ENCODE results near the gene CAMTA1.

DNA sequence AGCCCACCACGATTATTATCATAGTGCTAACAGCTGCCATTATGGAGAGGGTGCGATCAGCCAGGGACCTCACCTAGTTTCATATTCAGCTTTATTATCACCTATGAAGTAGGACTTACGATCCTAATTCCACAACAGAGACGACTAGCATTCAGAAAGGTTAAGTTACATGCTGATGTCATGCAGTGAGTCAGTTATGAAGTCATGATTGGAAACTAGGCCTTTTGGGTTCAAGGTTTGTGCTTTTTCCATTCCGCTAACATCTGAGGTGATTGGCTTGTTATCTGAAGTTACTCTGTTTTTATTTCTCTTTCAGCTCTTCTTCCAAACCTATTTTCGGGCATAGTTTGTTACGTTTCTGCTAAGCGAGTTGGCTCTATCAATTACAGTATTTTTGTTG, 251.1 kb downstream of the CAMTA1 start:
- TF ChIP-seq, protein P1, sequence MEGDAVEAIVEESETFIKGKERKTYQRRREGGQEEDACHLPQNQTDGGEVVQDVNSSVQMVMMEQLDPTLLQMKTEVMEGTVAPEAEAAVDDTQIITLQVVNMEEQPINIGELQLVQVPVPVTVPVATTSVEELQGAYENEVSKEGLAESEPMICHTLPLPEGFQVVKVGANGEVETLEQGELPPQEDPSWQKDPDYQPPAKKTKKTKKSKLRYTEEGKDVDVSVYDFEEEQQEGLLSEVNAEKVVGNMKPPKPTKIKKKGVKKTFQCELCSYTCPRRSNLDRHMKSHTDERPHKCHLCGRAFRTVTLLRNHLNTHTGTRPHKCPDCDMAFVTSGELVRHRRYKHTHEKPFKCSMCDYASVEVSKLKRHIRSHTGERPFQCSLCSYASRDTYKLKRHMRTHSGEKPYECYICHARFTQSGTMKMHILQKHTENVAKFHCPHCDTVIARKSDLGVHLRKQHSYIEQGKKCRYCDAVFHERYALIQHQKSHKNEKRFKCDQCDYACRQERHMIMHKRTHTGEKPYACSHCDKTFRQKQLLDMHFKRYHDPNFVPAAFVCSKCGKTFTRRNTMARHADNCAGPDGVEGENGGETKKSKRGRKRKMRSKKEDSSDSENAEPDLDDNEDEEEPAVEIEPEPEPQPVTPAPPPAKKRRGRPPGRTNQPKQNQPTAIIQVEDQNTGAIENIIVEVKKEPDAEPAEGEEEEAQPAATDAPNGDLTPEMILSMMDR (IDR thresholded peaks at IDR 0.05; ENCODE audit: low read depth, low read length, missing input control): no peak
- no peak for TF ChIP-seq RAD21 (IDR thresholded peaks at IDR 0.05)
- no peak for TF ChIP-seq GABPA (IDR thresholded peaks at IDR 0.05 in 1 of 2, conservative IDR thresholded peaks at IDR 0.05 in 1 of 2)
- TF ChIP-seq FOXA1 (IDR thresholded peaks at IDR 0.05): no peak
- TF ChIP-seq, protein P2, sequence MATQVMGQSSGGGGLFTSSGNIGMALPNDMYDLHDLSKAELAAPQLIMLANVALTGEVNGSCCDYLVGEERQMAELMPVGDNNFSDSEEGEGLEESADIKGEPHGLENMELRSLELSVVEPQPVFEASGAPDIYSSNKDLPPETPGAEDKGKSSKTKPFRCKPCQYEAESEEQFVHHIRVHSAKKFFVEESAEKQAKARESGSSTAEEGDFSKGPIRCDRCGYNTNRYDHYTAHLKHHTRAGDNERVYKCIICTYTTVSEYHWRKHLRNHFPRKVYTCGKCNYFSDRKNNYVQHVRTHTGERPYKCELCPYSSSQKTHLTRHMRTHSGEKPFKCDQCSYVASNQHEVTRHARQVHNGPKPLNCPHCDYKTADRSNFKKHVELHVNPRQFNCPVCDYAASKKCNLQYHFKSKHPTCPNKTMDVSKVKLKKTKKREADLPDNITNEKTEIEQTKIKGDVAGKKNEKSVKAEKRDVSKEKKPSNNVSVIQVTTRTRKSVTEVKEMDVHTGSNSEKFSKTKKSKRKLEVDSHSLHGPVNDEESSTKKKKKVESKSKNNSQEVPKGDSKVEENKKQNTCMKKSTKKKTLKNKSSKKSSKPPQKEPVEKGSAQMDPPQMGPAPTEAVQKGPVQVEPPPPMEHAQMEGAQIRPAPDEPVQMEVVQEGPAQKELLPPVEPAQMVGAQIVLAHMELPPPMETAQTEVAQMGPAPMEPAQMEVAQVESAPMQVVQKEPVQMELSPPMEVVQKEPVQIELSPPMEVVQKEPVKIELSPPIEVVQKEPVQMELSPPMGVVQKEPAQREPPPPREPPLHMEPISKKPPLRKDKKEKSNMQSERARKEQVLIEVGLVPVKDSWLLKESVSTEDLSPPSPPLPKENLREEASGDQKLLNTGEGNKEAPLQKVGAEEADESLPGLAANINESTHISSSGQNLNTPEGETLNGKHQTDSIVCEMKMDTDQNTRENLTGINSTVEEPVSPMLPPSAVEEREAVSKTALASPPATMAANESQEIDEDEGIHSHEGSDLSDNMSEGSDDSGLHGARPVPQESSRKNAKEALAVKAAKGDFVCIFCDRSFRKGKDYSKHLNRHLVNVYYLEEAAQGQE (IDR thresholded peaks at IDR 0.05): no peak

All from liver (tissue), 3 donors.